HG03139 (cell line): ENCODE measurements around the gene SEPTIN10.
A peak's percentile ranks its signal among the peaks of the same experiment; 100 is the strongest.
"Not testable (repeated sequence)": the region's sequence is repeated elsewhere in the genome, so short reads cannot be mapped to it uniquely, and the experiment has no call there.

Experiments used
- ATAC-seq: cut with Tn5 transposase; IDR thresholded peaks from one replicate; pipeline ENCODE4 v1.9.1; 2021; ENCODE audit not compliant: unreplicated experiment

SEPTIN10 gene

DNA sequence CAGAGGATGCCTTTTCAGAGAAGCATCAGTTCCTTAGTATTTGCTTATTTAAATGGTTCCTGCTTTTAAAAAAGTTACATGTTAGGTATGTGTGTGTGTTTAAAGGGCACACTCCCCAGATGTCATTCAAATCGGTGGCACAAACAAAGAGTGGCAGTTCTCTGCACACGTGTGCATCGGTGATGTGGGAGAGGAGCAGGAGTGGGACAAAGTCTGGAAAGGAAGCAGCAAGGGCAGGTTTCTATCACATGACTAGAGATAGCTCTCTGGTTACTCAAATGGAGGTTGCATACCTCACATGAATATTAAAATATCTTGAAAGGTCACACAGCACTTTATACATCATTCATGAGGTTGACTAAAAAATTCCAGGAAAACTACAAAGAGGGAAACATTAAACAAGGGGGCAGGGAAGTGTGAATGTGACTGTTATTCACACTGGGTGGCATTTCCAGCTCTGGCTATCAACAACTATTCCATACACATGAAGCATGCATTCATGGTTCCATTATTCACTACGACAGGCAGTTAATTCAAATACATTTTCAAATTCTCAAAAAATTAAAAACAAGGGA lies 64.7 kb downstream of the SEPTIN10 start:
- ATAC-seq = no peak

DNA sequence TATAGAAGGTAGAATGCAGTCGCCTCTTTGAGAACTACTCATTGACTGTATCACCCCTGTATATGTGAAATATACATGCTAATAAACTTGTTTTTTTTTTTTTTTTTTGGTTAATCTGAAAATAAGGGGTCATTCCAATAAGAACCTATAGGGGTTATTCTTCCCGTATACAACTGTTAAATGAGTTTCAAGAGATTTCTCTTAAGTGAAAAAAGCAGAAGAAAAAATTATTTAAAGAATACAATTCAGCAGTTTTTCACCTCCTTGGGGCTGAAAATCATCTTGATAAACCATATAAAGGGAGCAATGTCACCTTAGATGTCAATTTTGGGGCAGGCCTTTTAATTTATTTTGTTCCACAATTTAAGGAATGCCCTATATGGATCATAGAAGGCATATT lies 66.5 kb downstream of the SEPTIN10 start:
- no peak for ATAC-seq

DNA sequence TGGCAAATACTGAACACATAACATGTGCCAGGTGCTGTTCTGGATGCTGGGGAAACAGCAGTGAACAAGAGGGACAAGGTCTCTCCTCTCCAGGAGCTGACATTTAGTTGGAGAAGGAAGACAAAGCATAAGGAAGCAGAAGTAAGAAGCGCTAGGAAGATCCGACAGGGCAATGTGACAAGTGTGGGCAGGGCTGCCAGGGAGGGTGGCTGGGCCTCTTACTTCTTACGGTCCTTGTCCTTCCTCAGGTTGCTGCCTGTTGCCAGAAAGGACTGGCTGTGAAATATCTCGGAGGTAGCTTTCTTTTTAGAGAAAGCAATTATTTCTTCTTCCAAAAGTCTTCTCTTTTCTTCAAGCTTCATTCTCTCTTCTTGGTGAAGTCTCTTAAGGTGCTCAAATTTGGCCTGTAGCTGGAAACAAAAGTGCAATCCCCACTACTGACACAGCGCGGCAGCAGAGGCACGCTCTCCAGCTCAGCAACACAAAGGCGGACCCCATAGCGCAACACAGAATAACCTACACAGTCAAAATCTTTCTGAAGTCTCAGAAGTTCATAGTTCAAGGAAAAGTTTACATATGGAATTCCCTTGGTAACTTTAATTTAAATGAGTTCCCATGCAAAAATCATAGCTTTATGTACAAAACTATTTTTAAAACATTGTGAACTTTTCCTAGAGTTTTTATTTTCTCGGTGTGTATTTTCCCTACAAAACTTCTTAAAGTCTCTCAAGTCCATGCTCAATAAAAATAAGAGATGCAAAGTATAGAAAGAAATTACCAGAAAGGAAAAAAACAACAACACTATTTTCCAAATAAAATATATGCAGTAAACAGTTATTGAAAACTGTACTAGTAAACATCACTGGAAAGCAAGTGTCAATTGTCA lies 67.7 kb downstream of the SEPTIN10 start:
- peak; percentile 84 for ATAC-seq

DNA sequence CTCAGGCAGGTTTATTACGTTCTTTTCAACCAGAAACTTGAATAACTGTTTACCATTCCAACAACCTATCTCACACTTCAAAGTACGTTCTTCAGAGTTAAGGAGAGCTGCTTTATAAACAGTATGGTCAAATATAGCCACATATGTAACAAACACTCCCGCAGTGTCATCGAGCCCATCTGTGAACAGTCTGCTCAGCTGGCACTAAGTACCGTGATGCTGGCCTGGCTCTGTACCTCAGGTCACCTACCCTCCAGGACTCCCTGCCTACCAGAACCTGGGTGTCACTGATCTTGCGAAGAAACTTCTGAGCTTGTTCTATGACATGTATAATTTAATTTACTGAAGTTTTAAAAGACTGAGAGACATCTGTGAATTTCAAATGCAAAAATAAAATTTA lies 71.4 kb downstream of the SEPTIN10 start:
- no peak for ATAC-seq

DNA sequence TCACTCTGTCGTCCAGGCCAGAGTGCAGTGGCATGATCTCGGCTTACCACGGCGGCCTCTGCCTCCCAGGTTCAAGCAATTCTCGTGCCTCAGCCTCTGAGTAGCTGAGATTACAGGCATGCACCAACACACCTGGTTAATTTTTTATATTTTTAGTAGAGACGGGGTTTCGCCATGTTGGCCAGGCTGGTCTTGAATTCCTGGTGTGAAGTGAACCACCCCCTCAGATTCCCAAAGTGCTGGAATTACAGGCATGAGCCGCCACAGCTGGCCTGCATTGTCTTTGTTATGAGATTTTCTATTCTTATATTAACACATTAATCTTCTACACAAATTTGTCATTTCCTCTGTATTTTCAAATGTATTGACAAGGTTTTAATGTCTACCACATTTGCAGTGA lies 75.2 kb downstream of the SEPTIN10 start:
- ATAC-seq = no peak

DNA sequence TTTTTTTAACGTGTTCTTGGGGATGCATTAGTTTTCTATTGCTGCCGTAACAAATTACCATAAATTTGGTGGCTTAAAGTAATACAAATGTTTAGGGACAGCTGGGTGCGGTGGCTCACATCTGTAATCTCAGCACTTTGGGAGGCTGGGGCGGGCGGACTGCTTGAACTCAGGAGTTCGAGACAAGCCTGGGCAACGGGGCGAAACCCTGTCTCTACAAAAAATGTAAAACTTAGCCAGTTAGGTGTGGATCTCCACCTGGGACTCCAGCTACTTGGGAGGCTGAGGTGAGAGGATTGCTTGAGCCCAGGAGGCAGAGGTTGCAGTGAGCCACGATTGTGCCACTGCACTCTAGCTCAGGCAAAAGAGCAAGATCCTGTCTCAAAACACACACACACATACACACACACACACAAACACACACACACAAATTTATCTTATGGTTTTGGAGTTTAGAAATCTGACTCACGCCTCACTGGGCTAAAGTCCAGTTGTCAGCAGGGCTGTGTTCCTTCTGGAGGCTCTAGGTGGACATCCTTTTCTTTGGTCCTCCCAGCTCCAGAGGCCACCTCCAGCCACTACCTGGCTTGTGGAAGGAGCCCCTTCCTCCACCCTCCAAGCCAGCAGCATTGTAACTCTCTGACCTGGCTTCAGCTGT lies 76.1 kb downstream of the SEPTIN10 start:
- no peak for ATAC-seq

DNA sequence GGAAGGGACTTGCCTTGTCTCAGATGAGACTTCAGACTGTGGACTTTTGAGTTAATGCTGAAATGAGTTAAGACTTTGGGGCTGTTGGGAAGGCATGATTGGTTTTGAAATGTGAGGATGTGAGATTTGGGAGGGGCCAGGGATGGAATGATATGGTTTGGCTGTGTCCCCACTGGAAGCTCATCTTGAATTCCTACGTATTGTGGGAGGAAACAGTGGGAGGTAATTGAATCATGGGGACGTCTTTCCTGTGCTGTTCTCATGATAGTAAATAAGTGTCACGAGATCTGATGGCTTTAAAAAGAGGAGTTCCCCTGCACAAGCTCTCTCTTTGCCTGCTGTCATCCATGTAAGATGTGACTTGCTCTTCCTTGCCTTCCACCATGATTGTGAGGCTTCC lies 77.2 kb downstream of the SEPTIN10 start:
- not testable (repeated sequence) for ATAC-seq

GRCh38 chr2:109535217-109535946 lies 78.4 kb downstream of the SEPTIN10 start:
- ATAC-seq = no peak

- no peak for ATAC-seq
Measured at GRCh38 chr2:109533823-109534222, 79.9 kb downstream of the SEPTIN10 start.

DNA sequence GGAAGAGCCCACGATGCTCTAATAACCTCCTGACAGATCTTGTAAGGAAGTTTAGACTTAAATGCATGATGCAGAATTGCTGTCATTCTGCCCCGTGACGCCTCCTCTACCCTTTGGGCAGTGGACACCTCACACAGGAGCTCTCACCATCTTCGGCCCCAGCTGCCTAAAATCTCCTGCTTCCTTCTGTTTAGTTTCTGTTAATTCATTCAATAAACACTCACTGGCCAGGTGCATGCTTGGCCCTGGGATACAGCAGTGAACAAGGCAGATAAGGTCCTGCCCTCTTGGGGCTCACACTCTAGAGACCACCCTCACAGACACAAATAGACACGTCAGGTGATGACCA lies 81.1 kb downstream of the SEPTIN10 start:
- ATAC-seq = no peak

GRCh38 chr2:109531896-109532727 lies 81.7 kb downstream of the SEPTIN10 start:
- no peak for ATAC-seq

DNA sequence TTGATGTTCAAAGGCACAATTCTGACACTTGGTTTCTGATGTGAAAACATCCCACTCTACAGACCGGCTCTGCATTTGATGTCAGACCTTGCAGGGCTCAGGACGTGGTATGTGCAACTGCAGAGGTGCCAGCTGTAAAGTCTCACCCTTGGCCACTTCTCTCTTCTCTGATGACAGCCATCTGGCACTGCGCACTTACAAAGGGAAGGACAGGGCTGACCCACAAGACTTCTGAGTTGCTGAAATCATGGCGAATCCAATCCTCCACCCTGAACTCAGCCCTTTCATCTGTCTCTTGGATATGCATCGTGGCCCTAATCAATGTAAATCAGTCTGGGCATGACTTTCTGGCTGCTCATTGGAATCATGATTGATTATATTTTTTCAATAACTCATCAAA lies 82.5 kb downstream of the SEPTIN10 start:
- ATAC-seq = no peak

- no peak for ATAC-seq
Measured at GRCh38 chr2:109530712-109531111, 83.1 kb downstream of the SEPTIN10 start.

DNA sequence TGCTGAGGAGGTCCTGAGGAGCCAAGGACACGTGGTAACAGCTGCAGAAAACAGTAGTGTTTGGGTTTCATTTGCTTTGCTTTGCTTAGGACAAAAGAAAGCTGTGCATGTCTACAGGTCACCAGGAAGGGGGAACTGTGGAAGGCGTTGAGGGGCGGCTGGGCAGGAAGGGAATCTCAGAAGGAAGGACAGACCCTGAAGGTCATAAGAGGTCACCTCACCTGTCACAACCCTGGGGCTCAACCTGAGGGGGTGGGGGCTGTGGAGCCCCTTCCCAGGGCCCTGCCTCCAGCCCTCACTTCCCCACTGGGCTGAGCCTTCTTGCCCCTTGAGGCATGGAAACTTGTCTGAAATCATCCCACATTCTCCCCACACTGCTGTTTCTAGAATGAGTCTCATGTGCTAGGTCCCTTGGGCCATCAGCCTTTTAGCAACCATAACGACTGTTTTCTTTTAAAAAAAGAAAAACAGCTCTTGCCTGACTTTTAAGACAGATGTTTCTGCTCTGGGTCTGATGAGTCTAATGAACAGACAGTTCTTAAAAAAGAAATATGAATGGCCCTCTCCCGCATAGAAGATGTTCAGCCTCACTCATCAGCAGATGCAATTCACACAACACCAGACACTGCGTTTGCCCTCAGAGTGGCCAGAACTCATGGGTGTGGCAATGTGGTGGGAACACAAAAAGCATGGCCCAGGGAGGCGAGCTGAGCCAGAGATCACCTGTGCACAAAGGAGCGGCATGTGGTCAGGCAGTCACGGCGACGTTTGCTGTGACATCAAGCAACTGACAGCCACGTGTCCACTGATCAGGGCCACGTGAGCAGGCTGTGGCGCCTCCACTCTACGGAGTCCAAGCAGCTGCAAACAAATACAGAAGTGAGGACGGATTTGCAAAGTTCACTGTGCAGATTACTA lies 84.0 kb downstream of the SEPTIN10 start:
- no peak for ATAC-seq

- no peak for ATAC-seq
Measured at GRCh38 chr2:109528811-109529501, 84.8 kb downstream of the SEPTIN10 start.

DNA sequence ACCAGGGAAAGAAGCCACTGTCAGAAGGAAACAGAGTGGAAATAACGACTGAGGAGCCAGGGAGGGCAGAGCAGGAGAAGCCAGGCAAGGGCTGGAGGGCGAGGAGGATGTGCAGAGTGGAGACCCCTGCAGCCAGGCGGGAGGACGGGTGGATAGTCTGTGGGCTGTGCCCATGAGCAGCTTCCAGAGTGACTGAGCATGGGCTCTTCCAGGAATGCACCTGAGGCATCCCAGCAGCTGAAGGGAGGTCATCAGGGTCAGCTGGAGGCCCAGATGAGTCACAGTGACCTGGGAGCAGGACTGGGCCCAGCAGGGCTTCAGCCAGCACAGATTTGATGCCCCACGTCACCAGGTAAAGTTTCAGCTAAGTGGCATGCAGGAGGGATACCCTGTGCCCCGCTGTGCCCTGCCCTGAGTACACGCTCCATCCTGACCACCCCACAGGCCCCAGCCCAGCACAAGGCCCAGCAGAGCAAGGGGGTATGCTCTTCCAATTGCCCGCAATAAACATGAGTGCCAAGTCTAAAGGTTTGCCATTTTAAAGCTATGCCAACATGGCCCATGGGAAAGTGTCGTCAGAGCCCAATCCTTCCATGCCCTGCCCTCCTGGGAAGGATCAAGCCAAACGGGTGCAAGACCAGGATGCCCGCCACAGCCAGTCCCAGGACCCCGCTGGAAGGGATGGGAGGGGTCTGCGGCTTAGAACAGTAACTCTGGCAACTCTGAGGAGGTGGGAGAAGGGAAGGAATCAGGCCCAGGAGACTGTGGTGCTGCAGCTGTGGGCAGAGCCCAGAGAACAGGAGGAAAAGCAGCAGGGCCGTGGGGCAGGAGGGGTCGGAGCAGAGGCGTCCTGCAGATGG lies 85.7 kb downstream of the SEPTIN10 start:
- no peak for ATAC-seq

GRCh38 chr2:109527079-109527478 lies 86.7 kb downstream of the SEPTIN10 start:
- no peak for ATAC-seq

DNA sequence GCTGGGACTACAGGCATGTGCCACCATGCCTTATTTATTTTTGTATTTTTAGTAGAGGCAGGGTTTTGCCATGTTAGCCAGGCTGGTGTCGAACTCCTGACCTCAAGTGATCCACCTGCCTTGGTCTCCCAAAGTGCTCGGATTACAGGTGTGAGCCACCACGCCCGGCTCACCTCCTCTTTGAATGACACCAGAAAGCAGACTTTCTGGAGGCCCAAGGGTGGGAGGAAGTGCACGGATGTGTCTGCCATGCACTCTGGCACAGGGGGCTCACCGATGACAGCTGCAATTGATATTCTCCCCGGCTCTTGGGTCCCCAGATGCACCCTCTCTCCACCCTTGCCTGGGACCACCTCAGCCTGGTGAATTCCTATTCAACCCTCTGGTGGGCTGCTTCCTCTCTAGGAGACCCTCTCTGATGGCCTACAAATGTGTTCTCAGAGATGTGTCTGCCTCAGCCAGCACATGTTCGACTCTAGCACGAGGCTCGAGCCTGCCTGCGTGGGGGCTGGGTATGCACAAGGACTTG lies 87.3 kb downstream of the SEPTIN10 start:
- ATAC-seq = no peak
